ENCODE data around the gene ROR2.
A peak's percentile ranks its signal among the peaks of the same experiment; 100 is the strongest.

ROR2 gene

GRCh38 chr9:91948101-91948596 lies 1.9 kb downstream of the ROR2 start:
- DNase-seq = peak in 1 of 2 experiments; percentile 6

DNA sequence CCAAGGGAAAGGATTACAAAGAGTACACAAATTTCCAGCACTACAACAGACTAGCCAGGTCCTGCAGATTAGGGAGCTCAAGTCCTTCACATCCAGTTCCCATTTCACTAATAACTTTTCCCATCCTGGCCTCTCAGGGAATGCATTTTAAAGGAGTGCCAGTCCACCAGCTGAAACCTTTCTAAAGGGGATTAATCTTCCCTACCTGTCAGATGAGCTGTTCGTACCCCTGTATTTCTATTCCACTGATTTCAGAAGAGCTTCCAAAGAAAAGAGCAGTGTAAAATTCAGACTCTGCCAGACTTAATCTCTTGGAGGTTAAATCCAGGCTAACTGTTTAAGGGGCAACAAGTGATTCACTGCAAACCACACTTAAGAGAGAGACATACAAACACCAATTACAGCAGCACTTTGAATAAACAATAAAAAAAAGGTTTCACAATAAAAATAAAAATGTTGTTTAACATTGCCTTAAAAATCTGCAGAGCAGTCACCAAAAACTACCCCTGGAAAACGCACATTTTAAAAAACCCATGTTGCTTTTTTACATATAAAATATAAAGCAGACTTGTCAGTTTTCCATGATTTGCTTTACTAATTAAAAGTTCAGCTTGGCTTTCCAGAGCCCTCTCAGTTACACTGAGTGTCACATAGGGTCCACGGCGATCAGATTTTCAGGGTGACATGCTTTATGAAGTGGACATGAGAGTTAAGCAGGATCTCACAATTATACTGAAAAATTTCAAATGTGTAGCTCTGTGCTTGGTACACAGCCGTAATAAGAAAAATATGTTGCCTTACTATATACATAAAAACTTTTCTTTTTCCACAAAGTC lies 3.2 kb downstream of the ROR2 start:
- no peak for DNase-seq

GRCh38 chr9:91946196-91946595 lies 3.8 kb downstream of the ROR2 start:
- no peak for DNase-seq

DNA sequence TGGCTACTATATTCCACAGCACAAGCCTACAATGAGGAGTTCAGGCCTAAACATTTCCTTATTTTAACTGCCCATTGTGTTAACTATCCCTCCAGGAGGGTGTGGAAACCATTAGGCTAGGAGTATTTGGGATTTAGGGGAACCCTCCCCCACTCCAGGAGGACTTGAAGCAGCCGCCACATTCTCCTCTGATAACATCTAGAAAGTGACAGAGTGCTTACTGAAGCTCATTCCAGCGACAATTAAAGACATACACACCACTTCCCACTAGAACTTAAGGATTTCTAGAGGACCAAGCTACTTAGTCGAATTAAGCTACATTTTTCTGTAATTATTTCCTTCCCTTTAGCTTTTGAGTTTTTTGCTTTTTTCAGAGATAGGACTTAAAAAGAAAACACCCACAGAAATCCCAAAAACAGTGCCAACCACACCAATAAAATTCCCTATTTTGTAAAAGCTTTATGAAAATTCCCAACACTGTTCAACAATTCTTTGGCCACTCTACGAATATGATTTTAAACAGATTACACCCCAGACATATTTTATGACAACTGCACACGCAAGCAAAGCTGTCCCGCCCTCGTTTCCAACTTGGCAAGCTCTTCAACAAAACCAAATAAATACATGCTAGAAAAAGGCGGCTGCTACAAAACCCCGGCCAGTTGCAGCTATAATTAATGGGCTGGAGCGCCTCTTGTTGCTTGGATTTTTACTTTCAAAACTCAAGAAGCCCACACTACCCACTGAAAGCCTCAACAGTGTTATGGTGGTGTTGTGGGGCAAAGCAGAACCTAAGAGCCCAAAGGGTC lies 4.5 kb downstream of the ROR2 start:
- peak in 1 of 2 experiments; percentile 56 for DNase-seq

GRCh38 chr9:91944711-91945110 lies 5.3 kb downstream of the ROR2 start:
- DNase-seq = no peak

DNA sequence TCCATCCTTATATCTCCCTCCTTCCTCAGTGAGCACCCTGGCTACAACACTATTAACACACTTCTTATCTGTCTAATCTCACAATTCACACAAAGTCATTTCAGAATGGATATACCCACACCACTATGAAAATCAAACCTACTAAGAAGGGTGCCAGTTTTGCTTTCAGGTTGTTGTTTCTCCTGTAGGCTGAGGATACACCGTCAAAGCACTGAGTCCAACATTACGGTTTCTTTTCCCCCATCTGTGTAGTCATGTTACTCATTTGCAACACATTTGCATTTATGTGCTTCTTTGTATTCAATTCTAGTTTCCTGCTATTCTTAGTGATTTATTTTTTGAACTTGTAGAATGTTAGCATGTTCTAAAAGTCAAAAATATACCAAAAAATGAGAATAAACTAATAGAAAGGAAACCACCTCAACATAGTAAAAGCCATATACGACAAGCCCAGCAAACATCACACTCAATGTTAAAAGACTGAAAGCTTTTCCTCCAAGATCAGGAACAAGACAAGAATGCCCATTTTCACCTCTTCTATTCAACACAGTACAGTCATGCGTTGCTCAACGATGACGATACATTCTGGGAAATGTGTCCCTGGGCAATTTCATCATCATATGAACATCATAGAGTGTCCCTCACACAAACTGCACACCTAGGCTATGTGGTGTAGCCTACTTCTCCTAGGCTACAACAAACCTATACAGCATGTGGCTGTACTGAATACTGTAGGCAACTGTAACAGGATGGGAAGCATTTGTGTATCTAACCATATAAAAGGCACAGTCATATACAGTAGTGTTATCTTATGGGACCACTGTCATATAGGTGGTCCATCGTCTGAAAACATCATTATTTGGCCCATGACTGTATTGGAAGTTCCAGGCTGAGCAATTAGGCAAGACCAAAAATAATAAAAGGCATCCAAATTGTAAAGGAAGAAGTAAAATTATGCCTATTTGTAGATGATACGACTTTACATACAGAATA lies 6.3 kb downstream of the ROR2 start:
- DNase-seq = no peak

- DNase-seq = no peak
Observed at GRCh38 chr9:91942201-91942600, 7.8 kb downstream of the ROR2 start.

GRCh38 chr9:91939978-91940377 lies 10.1 kb downstream of the ROR2 start:
- no peak for DNase-seq

- DNase-seq = no peak
Observed at GRCh38 chr9:91937727-91938126, 12.3 kb downstream of the ROR2 start.

- DNase-seq = no peak
Observed at GRCh38 chr9:91937056-91937455, 13.0 kb downstream of the ROR2 start.

DNA sequence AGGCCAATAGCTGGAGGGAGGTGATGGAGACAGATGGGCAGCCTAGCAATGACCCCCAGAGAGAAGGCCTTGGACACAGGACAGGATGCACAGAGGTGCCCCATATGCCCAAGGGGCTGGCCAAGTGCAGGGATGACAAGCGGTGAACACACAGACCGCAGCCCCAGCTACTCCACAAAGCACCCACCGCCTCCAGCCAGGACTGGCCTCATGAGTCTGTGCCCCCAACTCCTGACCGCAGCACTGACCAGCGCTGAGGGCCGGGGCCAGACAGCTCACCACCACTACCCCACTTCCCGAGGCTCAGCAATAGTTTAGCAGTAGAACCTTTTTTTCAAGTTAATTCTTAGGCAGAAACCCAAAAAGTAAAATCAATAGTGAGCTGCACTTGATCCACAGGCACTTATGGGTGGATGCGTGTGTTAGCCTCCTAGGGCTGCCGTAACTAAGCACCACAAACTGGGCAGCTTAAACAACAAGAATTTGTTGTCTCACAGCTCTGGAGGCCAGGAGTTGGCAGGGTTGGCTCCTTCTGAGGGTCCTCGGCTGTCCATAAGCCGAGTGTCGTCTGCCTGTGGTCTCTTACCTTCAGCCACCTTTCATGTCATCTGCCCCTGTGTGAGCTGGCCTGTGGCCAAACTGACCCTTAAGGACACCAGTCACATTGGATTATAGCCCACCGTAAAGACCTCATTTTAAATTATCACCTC lies 14.1 kb downstream of the ROR2 start:
- no peak for DNase-seq

- peak; percentile 8 to 16 for DNase-seq
Observed at GRCh38 chr9:91935066-91935749, 14.8 kb downstream of the ROR2 start.

DNA sequence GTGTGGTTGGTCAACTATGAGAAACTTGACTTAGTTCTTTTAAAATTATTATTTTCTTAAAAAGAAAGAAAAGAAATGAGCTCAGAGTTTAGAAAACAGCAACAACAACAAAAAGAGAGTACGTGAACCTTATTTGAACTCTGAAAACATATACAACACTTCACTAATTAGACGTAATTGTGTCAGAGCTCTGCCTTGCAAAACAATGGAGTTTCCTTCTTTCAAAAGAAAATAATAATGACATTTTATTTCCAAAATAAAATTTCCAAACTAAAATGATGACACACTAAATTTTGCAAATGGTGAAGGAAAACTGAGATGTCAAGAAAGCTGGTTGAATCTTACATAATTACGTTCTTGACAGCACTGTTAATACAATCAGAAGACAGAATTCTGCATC lies 15.4 kb downstream of the ROR2 start:
- DNase-seq = no peak

DNA sequence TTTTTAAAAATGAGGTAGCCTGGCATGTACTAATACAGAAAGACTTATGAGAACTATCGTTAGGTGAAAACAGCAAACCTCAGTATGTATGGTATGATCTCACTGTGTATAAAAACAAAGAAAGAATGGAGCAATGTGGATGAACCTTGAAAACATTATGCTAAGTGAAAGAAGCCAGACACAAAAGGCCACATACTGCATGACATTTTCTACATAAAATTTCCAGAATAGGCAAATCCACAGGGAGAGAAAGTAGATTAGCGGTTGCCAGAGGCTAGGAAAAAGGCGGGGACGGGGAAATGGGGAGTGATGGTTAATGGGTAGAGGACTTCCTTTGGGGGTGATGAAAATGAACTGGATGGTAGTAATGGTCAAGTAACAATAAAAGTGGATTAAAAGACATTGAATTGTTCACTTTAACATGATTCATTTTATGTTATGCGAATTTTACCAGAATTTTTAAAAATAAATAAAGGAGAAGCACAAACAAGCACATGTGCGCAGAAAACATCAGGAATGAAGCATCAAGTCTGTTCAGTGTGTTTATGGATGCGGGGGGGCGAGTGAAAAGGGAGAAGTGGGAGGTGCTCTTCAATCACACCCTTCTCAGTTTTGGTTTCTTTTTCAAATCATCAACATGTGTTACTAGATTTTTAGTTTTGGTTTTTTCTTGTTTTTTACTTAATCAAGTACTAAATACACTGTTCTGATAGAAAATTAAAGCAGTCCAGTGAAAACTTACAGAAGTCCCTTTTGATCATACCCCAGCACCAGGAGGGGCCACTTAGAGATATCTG lies 16.3 kb downstream of the ROR2 start:
- no peak for DNase-seq

DNA sequence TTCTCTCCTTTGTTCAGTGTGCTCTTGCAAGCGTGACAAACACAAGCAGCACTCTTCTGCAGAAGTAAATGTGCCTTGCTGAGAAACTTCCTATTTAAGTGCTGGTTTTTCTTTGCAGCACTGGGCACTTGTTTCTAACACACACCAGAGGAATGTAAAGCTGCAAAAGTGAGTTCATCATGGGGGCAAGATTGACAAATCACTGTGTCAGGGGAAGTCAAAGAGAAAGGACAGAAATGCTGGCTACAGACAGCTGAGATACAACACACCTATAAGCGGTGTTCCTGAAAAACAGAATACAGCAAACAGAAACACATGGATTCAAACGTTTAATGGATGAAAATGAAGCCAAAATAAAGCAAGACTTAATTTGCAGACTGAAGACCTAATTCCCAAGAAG lies 19.6 kb downstream of the ROR2 start:
- no peak for DNase-seq

DNA sequence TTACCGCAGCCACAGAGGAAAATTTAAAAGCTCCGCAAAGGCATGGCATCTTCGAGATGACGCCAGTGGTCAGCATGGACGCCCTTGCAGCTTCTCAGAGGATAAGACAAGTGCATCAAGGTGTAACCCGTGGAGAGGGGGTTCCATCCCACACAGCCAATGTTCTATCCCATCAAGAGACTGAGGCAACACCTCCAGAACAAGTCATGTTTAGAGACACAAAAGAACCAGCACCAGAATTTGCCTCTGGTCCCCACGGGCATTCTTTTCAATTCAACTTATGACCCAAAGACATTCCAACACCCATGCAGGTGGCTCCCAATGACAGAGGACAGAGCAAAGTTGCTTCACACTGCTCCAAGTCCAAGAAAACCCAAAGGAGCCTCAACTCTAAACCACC lies 20.7 kb downstream of the ROR2 start:
- no peak for DNase-seq

DNA sequence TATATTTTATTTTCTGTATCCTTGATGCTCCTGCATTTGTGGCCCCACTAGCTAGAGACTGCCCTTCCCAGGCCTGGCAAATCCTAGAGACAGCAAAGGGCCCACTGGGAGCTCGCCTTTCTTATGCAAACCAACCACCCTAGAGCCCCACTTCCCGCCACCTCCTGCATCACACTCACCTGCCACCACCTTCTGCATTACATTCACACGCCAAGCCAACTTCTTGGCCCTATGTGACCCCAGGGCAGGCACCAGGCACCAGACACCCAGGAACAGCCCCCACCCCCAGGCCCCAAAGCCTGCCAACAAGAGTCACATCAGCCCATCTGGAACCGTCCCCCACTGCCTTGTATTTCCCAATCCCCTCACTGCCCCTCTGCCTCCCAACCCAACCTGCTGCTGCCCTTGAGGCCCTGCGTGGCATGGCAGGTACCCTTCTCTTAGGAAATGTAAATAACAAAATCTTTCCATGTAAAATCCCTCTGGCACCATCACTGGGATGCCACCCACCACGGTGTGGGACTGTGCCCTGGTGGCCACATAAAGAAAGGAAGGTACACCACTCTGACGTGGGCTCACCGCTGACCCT lies 22.0 kb downstream of the ROR2 start:
- DNase-seq = no peak

GRCh38 chr9:91924090-91924489 lies 25.9 kb downstream of the ROR2 start:
- no peak for DNase-seq

DNA sequence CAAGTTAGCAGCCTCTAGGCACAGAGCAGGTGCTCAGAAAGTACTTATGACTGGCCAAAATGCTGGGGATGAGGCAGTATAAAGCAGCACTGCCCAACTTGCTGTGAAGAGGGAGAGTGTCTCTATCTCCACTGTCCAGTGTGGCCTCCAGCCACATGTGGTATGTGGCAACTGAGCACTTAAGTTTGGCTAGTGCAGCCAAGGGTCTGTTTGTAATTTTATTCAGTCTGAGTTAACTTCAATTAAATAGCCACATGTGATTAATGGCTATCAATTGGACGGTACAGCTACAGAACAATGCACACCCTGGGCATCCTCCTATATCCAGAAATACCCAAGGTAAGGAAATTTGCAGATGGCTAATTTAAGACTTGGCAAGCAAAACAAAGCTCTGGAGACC lies 26.9 kb downstream of the ROR2 start:
- DNase-seq = no peak

- no peak for DNase-seq
Observed at GRCh38 chr9:91921371-91921770, 28.7 kb downstream of the ROR2 start.
